Measurements from ENCODE around the gene THAP5.

Gene THAP5

GRCh38 chr7:108569381-108570145, at the start of gene THAP5, which contains the start of gene DNAJB9:
TSS of gene THAP5 (minus strand) at chr7:108569706. CDS start at chr7:108569569, 137 bp downstream.
TSS of gene DNAJB9 (plus strand) at chr7:108569874. CDS start at chr7:108571727, 1,853 bp downstream.
- DNase-seq: peak; percentile 99

- no peak for DNase-seq
These were observed 48.5 kb upstream of the THAP5 start for GRCh38 chr7:108618056-108618455.

- DNase-seq: no peak
These were observed 45.4 kb upstream of the THAP5 start for GRCh38 chr7:108614896-108615295.

- DNase-seq: no peak
These were observed 44.5 kb upstream of the THAP5 start for GRCh38 chr7:108613949-108614381.

GRCh38 chr7:108613147-108613948, 43.8 kb upstream of the THAP5 start:
- no peak for DNase-seq

- DNase-seq: no peak
These were observed 41.8 kb upstream of the THAP5 start for GRCh38 chr7:108611268-108611667.

- DNase-seq: no peak
These were observed 40.1 kb upstream of the THAP5 start for GRCh38 chr7:108609643-108610042.

- no peak for DNase-seq
These were observed 36.2 kb upstream of the THAP5 start for GRCh38 chr7:108605559-108606201.

GRCh38 chr7:108604307-108605077, 35.0 kb upstream of the THAP5 start:
- DNase-seq: no peak

GRCh38 chr7:108603656-108604306, 34.3 kb upstream of the THAP5 start:
- DNase-seq: no peak

GRCh38 chr7:108600399-108600798, 30.9 kb upstream of the THAP5 start:
- no peak for DNase-seq

GRCh38 chr7:108598914-108599580, 29.5 kb upstream of the THAP5 start:
- DNase-seq: no peak

GRCh38 chr7:108598153-108598552, 28.6 kb upstream of the THAP5 start:
- no peak for DNase-seq

- no peak for DNase-seq
These were observed 27.1 kb upstream of the THAP5 start for GRCh38 chr7:108596560-108596959.

GRCh38 chr7:108592646-108593201, 23.2 kb upstream of the THAP5 start:
- DNase-seq: no peak

GRCh38 chr7:108590606-108591005, 21.1 kb upstream of the THAP5 start:
- no peak for DNase-seq

GRCh38 chr7:108589874-108590273, 20.4 kb upstream of the THAP5 start:
- DNase-seq: no peak

- DNase-seq: no peak
These were observed 19.7 kb upstream of the THAP5 start for GRCh38 chr7:108589199-108589598.

- DNase-seq: no peak
These were observed 16.8 kb upstream of the THAP5 start for GRCh38 chr7:108586274-108586710.

- DNase-seq: no peak
These were observed 16.3 kb upstream of the THAP5 start for GRCh38 chr7:108585843-108586242.

GRCh38 chr7:108584211-108584610, 14.7 kb upstream of the THAP5 start:
- no peak for DNase-seq
